H1 (cell line): ENCODE data around the gene SOCS3. TPM values are rescaled to one million over a fixed set of nuclear protein-coding genes. Genes with fewer than 3 reads are reported as not detected.
A peak's percentile ranks its signal among the peaks of the same experiment; 100 is the strongest.

ENCODE experiments used
- CTCF ChIA-PET: fragments of 300-600 bp; sonication (Branson Sonifier 250); formaldehyde crosslinking; loops from one replicate; lab custom pipeline; 2021; ENCODE audit not compliant: partially characterized antibody; lab: Charles Lee
- POLR2A ChIA-PET: fragments of 300-600 bp; sonication (Branson Sonifier 250); formaldehyde crosslinking; loops from one replicate; lab custom pipeline; 2021; ENCODE audit warnings: inconsistent platforms; ENCODE audit not compliant: partially characterized antibody; lab: Charles Lee
- DNase-seq, 2 experiments: peaks; one replicate each; pipeline versions ENCODE4 v3.0.0 to v3.0.0-alpha.2; 2010 to 2022; ENCODE audit warnings: low spot score in 2 of 2, low read depth in 1 of 2, mixed read lengths in 1 of 2
- FAIRE-seq: peaks from 2 replicates; lab custom pipeline; 2011; peaks lifted over from hg19 to GRCh38; lab: Jason Lieb, UNC
- H2AFZ ChIP-seq: 2 replicates; pipeline ENCODE4 v1.8.1; 2012; ENCODE audit warnings: low read length, inconsistent platforms
- H2AK5ac ChIP-seq: 2 replicates; pipeline ENCODE4 v1.6.1; 2013; ENCODE audit warnings: low read depth, low read length
- H2BK120ac ChIP-seq: replicated peaks from 2 replicates; pipeline ENCODE3; 2013; ENCODE audit warnings: low read depth, low read length, inconsistent platforms
- H2BK12ac ChIP-seq: 2 replicates; pipeline ENCODE4 v1.6.1; 2013; ENCODE audit warnings: low read depth, low read length
- H2BK15ac ChIP-seq: 2 replicates; pipeline ENCODE4 v1.6.1; 2013; ENCODE audit warnings: low read length
- H2BK20ac ChIP-seq: 2 replicates; pipeline ENCODE4 v1.6.1; 2013; ENCODE audit warnings: low read length
- H2BK5ac ChIP-seq: 2 replicates; pipeline ENCODE4 v1.6.1; 2013; ENCODE audit warnings: low read depth, low read length
- H3K14ac ChIP-seq: 2 replicates; pipeline ENCODE4 v1.6.1; 2013; ENCODE audit warnings: inconsistent platforms; ENCODE audit not compliant: insufficient read length
- H3K18ac ChIP-seq: 2 replicates; pipeline ENCODE4 v1.6.1; 2013; ENCODE audit warnings: low read length; ENCODE audit errors: extremely low read depth
- H3K23ac ChIP-seq: 2 replicates; pipeline ENCODE4 v1.6.1; 2013; ENCODE audit warnings: inconsistent platforms; ENCODE audit not compliant: insufficient read length
- H3K23me2 ChIP-seq: 2 replicates; pipeline ENCODE4 v1.6.1; 2013; ENCODE audit warnings: low read depth, low read length
- H3K27ac ChIP-seq: 2 replicates; pipeline ENCODE4 v1.6.1; 2011; ENCODE audit warnings: low read depth, low read length, inconsistent platforms
- H3K27me3 ChIP-seq, 4 experiments: replicated peaks in 1 of 4; 1 replicate in 1 of 4; 2 replicates in 3 of 4; pipeline versions ENCODE4 v1.6.1 to v1.8.1; 2011 to 2013; ENCODE audit warnings: low read length in 3 of 4, mild to moderate bottlenecking in 3 of 4, inconsistent platforms in 2 of 4, mixed read lengths in 2 of 4, moderate library complexity in 1 of 4; ENCODE audit not compliant: control insufficient read depth in 3 of 4, insufficient read depth in 3 of 4; ENCODE audit errors: extremely low read depth in 1 of 4
- H3K36me3 ChIP-seq, 4 experiments: 2 replicates each; pipeline versions ENCODE4 v1.6.1 to v1.8.1; 2011 to 2013; ENCODE audit warnings: mild to moderate bottlenecking in 4 of 4, low read length in 3 of 4, moderate library complexity in 2 of 4, control low read depth in 1 of 4, inconsistent platforms in 1 of 4; ENCODE audit not compliant: insufficient read depth in 4 of 4, control insufficient read depth in 2 of 4
- H3K4ac ChIP-seq: replicated peaks from 2 replicates; pipeline ENCODE3; 2013; ENCODE audit warnings: low read length, low read depth, mixed read lengths, inconsistent platforms; ENCODE audit not compliant: insufficient read length
- H3K4me1 ChIP-seq, 4 experiments: replicated peaks in 1 of 4; 1 replicate in 1 of 4; 2 replicates in 3 of 4; pipeline versions ENCODE4 v1.6.1 to v1.8.1; 2011 to 2013; ENCODE audit warnings: low read length in 3 of 4, inconsistent platforms in 2 of 4, mixed read lengths in 1 of 4; ENCODE audit not compliant: insufficient read depth in 4 of 4, control insufficient read depth in 3 of 4
- H3K4me2 ChIP-seq, 2 experiments: 2 replicates each; pipeline versions ENCODE4 v1.6.1 to v1.8.1; 2011 to 2013; ENCODE audit warnings: low read depth in 2 of 2, low read length in 2 of 2, control low read depth in 1 of 2, inconsistent platforms in 1 of 2, mild to moderate bottlenecking in 1 of 2; ENCODE audit not compliant: insufficient read depth in 1 of 2
- H3K4me3 ChIP-seq, 4 experiments: fragments of 200-600, 300-600 bp in 1 of 4; sonication (generic), shearing (Covaris generic), sonication (Bioruptor Twin) in 1 of 4; 2 replicates each; pipeline versions ENCODE4 v1.5.1 to v1.8.1; 2011 to 2016; ENCODE audit warnings: low read length in 4 of 4, low read depth in 3 of 4, control low read depth in 2 of 4, inconsistent platforms in 2 of 4, mild to moderate bottlenecking in 2 of 4, mixed read lengths in 1 of 4, moderate library complexity in 1 of 4; ENCODE audit not compliant: insufficient read depth in 2 of 4; ENCODE audit errors: extremely low read depth in 1 of 4
- H3K56ac ChIP-seq: replicated peaks from 2 replicates; pipeline ENCODE3; 2013; ENCODE audit warnings: low read depth, mild to moderate bottlenecking, mixed read lengths, low read length, inconsistent platforms; ENCODE audit not compliant: insufficient read length
- H3K79me1 ChIP-seq: 2 replicates; pipeline ENCODE4 v1.6.1; 2013; ENCODE audit warnings: low read depth, low read length, control low read depth
- H3K79me2 ChIP-seq, 2 experiments: 2 replicates each; pipeline versions ENCODE4 v1.6.1 to v1.8.1; 2012 to 2013; ENCODE audit warnings: low read length in 2 of 2, mild to moderate bottlenecking in 2 of 2, inconsistent platforms in 1 of 2; ENCODE audit not compliant: insufficient read depth in 2 of 2, control insufficient read depth in 1 of 2
- H3K9ac ChIP-seq, 4 experiments: replicated peaks in 1 of 4; 1 replicate in 1 of 4; 2 replicates in 3 of 4; pipeline versions ENCODE4 v1.6.1 to v1.8.1; 2011 to 2013; ENCODE audit warnings: low read depth in 3 of 4, low read length in 3 of 4, control low read depth in 2 of 4, mild to moderate bottlenecking in 2 of 4, moderate library complexity in 2 of 4, inconsistent platforms in 1 of 4; ENCODE audit errors: extremely low read depth in 1 of 4
- H3K9me3 ChIP-seq, 2 experiments: 2 replicates each; pipeline versions ENCODE4 v1.6.1 to v1.8.1; 2012 to 2013; ENCODE audit warnings: mild to moderate bottlenecking in 2 of 2, moderate library complexity in 2 of 2, control low read depth in 1 of 2, inconsistent platforms in 1 of 2, low read depth in 1 of 2, low read length in 1 of 2, mixed read lengths in 1 of 2; ENCODE audit not compliant: insufficient read depth in 2 of 2
- H4K20me1 ChIP-seq, 2 experiments: replicated peaks in 1 of 2; 2 replicates each; pipeline versions ENCODE3 to v1.8.1; 2011 to 2013; ENCODE audit warnings: inconsistent platforms in 2 of 2, low read length in 2 of 2, mild to moderate bottlenecking in 1 of 2; ENCODE audit not compliant: insufficient read depth in 2 of 2, control insufficient read depth in 1 of 2
- H4K5ac ChIP-seq: 2 replicates; pipeline ENCODE4 v1.6.1; 2013; ENCODE audit warnings: low read length, low read depth, mixed read lengths, inconsistent platforms; ENCODE audit not compliant: insufficient read length
- H4K8ac ChIP-seq: 2 replicates; pipeline ENCODE4 v1.8.0; 2013; ENCODE audit warnings: mild to moderate bottlenecking, moderate library complexity, low read length, inconsistent platforms; ENCODE audit not compliant: insufficient read depth; ENCODE audit errors: extremely low read depth
- H4K91ac ChIP-seq: replicated peaks from 2 replicates; pipeline ENCODE3; 2013; ENCODE audit warnings: low read length, mixed read lengths, inconsistent platforms; ENCODE audit not compliant: insufficient read length
- CHD1 ChIP-seq: IDR thresholded peaks from 2 replicates; pipeline ENCODE4 v1.6.1; 2012; ENCODE audit warnings: low read depth, low read length, improper control_type of control experiment
- HDAC6 ChIP-seq: IDR thresholded peaks from one replicate; pipeline ENCODE4 v1.7.1; 2012; ENCODE audit warnings: low read depth, mild to moderate bottlenecking, inconsistent platforms, low read length, moderate library complexity
- KDM5A ChIP-seq: fragments of 200-600 bp; IDR thresholded peaks from 2 replicates; pipeline ENCODE4 v1.7.1; 2012; ENCODE audit warnings: mild to moderate bottlenecking, low read length, inconsistent platforms, mixed read lengths
- RAD21 ChIP-seq, 2 experiments: IDR thresholded peaks in 1 of 2; conservative IDR thresholded peaks in 1 of 2; 2 replicates each; pipeline ENCODE4 v1.6.1; 2011; ENCODE audit warnings: low read depth in 2 of 2, low read length in 2 of 2, improper control_type of control experiment in 1 of 2, inconsistent platforms in 1 of 2, mild to moderate bottlenecking in 1 of 2, moderate library complexity in 1 of 2
- SP1 ChIP-seq: IDR thresholded peaks from 2 replicates; pipeline ENCODE4 v1.6.1; 2011; ENCODE audit warnings: low read depth, low read length
- WGBS, 2 experiments: shearing (Covaris generic) in 1 of 2; methylation state at CpG; one replicate each; pipeline versions ENCODE4 v1.1.6 to v1.1.7; 2013 to 2015; ENCODE audit warnings: low lambda C conversion rate in 2 of 2, mixed read lengths in 2 of 2, inconsistent platforms in 1 of 2, low coverage in 1 of 2, missing lambda C conversion rate in 1 of 2; ENCODE audit not compliant: insufficient replicate concordance in 2 of 2, insufficient coverage in 1 of 2, insufficient read length in 1 of 2; ENCODE audit errors: extremely low coverage in 1 of 2, missing lambda C conversion rate in 1 of 2; 5-methylcytosine and 5-hydroxymethylcytosine counted together
- polyA plus RNA-seq, 7 experiments: library from polyadenylated mRNA; depleted of rRNA in 3 of 7; stranded (reverse) in 5 of 7; unstranded in 2 of 7; fragments of >200 nt in 5 of 7; fragments of 200-250 nt in 2 of 7; gene quantifications; 1 replicate in 5 of 7; 2 replicates in 1 of 7; 4 replicates in 1 of 7; pipeline versions ENCODE4 v1.2.1 to v1.2.3, GENCODE V29; 2011 to 2013; ENCODE audit warnings: missing spikeins in 2 of 7, mixed read lengths in 2 of 7
- total RNA-seq: library from RNA; stranded (reverse); fragmentation: NEBNext Ultra II Directional; extraction: Animal tissue kit (Norgen Biotek cat#: 25700); gene quantifications from 2 replicates; pipeline ENCODE4 v1.2.1, GENCODE V29; 2021
- TF ChIP-seq, protein P1 (sequence below): IDR thresholded peaks from 2 replicates; pipeline ENCODE4 v1.6.1; 2012; ENCODE audit warnings: low read length, inconsistent platforms

Gene SOCS3
- total and polyA plus RNA-seq, 2 of the 8 experiments (the other 6 are each of a cell fraction or from before 2014, with no cell fraction given): 10.1 to 47.9 TPM

DNA sequence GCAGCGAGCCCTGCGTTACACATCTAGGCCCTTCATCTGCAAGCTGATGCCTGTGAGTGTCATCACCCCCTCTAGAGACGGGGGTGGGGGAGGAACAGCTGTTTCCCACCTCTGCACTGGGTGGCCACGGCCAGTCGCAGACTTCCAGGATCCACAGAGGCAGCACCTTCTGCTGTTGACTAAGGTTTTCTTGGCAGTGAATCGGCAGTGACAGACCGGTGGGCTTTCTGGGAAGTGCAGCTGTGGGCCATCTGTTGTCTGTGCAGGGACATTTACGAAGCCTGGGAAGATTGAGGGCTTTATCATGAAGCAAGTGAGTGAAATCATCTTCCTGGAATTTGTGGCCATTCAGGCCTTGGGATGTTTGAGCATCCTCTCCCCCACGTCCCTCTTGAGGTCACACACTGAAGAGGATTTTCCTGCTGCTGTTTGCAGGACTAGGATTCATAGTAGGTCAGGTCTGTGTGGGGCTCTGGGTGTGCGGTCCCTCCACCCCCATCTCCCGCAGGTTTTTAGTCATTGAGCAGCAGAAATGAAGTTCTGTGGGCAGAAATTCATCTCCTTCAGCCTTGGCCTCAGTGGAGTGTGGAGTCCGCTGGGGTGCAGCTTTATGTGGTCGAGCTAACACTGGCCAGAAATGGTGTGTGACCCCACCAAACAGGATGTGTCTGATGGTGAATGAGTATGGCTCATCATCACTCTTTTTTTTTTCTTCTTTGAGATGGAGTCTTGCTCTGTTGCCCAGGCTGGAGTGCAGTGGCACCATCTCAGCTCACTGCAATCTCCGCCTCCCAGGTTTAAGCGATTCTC lies 30.6 kb upstream of the SOCS3 start:
- no peak for FAIRE-seq
- H2BK5ac ChIP-seq: no peak overlapping the region
- H3K9me3 ChIP-seq: no peaks in the 10 kb centered on the region
- 0 out of 2 replicates have a peak overlapping the region, but pooled peaks have one; percentile 53 for H2AK5ac ChIP-seq
- no peaks in the 10 kb centered on the region for H3K27me3 ChIP-seq
- POLR2A ChIA-PET: interaction anchor here (0.6 to 1.9 kb wide), 7 partner anchors 13 to 121 kb away, joined by 3 to 7 read pairs (median 4); partner anchors contain the start of gene PGS1
- peaks cover 45 to 93% of the 10 kb centered on the region in 2 experiments for H3K79me2 ChIP-seq
- no peak overlapping the region for H3K23ac ChIP-seq
- H2BK15ac ChIP-seq: no peak overlapping the region
- no peak overlapping the region for H2BK12ac ChIP-seq
- H3K79me1 ChIP-seq: peaks cover 27% of the 10 kb centered on the region
- H3K4me3 ChIP-seq: no peak overlapping the region
- no peak overlapping the region for H3K14ac ChIP-seq
- no peak overlapping the region for H4K91ac ChIP-seq
- no peak overlapping the region for H2BK20ac ChIP-seq
- no peak overlapping the region for H3K4ac ChIP-seq
- H3K36me3 ChIP-seq: peaks cover 0 to 11% (median 4%) of the 10 kb centered on the region in 4 experiments; a peak in 5 of 8 replicates
- no peak for DNase-seq
- no peak overlapping the region for H2AFZ ChIP-seq
- no peak overlapping the region; a peak in 1 of 7 replicates for H3K9ac ChIP-seq
- H2BK120ac ChIP-seq: no peak overlapping the region
- CTCF ChIA-PET: interaction anchor here (0.7 to 4.0 kb wide), 20 partner anchors 9 to 452 kb away, joined by 3 to 45 read pairs (median 4); no protein-coding TSS in a partner anchor
- H3K4me1 ChIP-seq: peaks cover 3 to 13% (median 8%) of the 10 kb centered on the region in 4 experiments
- no peak overlapping the region for H3K18ac ChIP-seq
- H3K4me2 ChIP-seq: no peak overlapping the region
- 0 out of 2 replicates have a peak overlapping the region, but pooled peaks have one; percentile 18 for H4K8ac ChIP-seq
- H3K27ac ChIP-seq: no peak overlapping the region
- peaks cover 14 to 35% of the 10 kb centered on the region in 2 experiments for H4K20me1 ChIP-seq
- H3K23me2 ChIP-seq: no peaks in the 10 kb centered on the region; the same call in 1 of the 2 replicates
- no peak overlapping the region for H3K56ac ChIP-seq
- WGBS, 2 experiments: 83% methylated on average over 14 of the region's 15 CpGs; no CpG with 5 or more reads in 1 of the 2 experiments
- no peak overlapping the region for H4K5ac ChIP-seq
- TF ChIP-seq KDM5A: no peak
- TF ChIP-seq RAD21 (IDR thresholded peaks at IDR 0.05 in 1 of 2, conservative IDR thresholded peaks at IDR 0.05 in 1 of 2; ENCODE audit: low read depth in 2 of 2, low read length in 2 of 2): peak; percentile 28 to 48; a peak in 3 of 4 replicates
- no peak for TF ChIP-seq SP1
- no peak for TF ChIP-seq CHD1
- no peak for TF ChIP-seq HDAC6
- TF ChIP-seq, protein P1, sequence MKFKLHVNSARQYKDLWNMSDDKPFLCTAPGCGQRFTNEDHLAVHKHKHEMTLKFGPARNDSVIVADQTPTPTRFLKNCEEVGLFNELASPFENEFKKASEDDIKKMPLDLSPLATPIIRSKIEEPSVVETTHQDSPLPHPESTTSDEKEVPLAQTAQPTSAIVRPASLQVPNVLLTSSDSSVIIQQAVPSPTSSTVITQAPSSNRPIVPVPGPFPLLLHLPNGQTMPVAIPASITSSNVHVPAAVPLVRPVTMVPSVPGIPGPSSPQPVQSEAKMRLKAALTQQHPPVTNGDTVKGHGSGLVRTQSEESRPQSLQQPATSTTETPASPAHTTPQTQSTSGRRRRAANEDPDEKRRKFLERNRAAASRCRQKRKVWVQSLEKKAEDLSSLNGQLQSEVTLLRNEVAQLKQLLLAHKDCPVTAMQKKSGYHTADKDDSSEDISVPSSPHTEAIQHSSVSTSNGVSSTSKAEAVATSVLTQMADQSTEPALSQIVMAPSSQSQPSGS: no peak
